HEK293 (cell line): ENCODE measurements around the gene IVNS1ABP.

Experiments
- CTCF ChIA-PET: fragments of 350-600 bp; formaldehyde crosslinking; extraction: SDS; loops from one replicate; lab custom pipeline; 2021; ENCODE audit warnings: antibody characterized with exemption; lab: Yijun Ruan, JAX
- POLR2A ChIA-PET: fragments of 300-600 bp; formaldehyde crosslinking; extraction: SDS; loops from one replicate; lab custom pipeline; 2020; ENCODE audit warnings: antibody characterized with exemption, inconsistent platforms; lab: Yijun Ruan, JAX
- H3K27ac ChIP-seq: fragments of 200-500 bp; sonication (Bioruptor generic); 2 replicates; pipeline ENCODE4 v1.5.1; 2014; ENCODE audit warnings: low read depth, low read length, control low read depth, inconsistent platforms; ENCODE audit errors: extremely low read depth
- H3K36me3 ChIP-seq, 2 experiments: fragments of 200-500 bp in 1 of 2; sonication (Bioruptor generic) in 1 of 2; 1 replicate in 1 of 2; 2 replicates in 1 of 2; pipeline ENCODE4 v1.5.1; 2014 to 2017; ENCODE audit warnings: inconsistent platforms in 2 of 2, low read length in 2 of 2; ENCODE audit not compliant: control insufficient read depth in 2 of 2, insufficient read depth in 1 of 2
- H3K4me1 ChIP-seq: fragments of 200-500 bp; sonication (Bioruptor generic); 2 replicates; pipeline ENCODE4 v1.5.1; 2014; ENCODE audit warnings: mild to moderate bottlenecking, low read length, inconsistent platforms; ENCODE audit not compliant: control insufficient read depth, insufficient read depth
- H3K4me3 ChIP-seq: 2 replicates; pipeline ENCODE4 v1.5.1; 2011; ENCODE audit warnings: low read depth, mild to moderate bottlenecking, control low read depth, low read length, moderate library complexity
- H3K9me3 ChIP-seq: fragments of 200-500 bp; sonication (Bioruptor generic); 2 replicates; pipeline ENCODE4 v1.5.1; 2014; ENCODE audit warnings: low read depth, low read length, inconsistent platforms; ENCODE audit not compliant: control insufficient read depth, insufficient read depth
- EGR2 ChIP-seq: fragments of 450-650 bp; formaldehyde crosslinking; IDR thresholded peaks from 2 replicates; pipeline ENCODE4 v1.5.1; 2016; ENCODE audit warnings: low read depth, missing biosample characterization, missing genetic modification characterization
- KLF1 ChIP-seq: fragments of 450-650 bp; formaldehyde crosslinking; IDR thresholded peaks from 2 replicates; pipeline ENCODE4 v1.5.1; 2016; ENCODE audit warnings: missing biosample characterization, missing genetic modification characterization
- PRDM2 ChIP-seq: fragments of 450-650 bp; formaldehyde crosslinking; IDR thresholded peaks from 2 replicates; pipeline ENCODE4 v1.5.1; 2016; ENCODE audit warnings: missing biosample characterization, missing genetic modification characterization, borderline replicate concordance
- TRIM28 ChIP-seq: IDR thresholded peaks from 2 replicates; pipeline ENCODE4 v1.6.1; 2011; ENCODE audit warnings: low read length, control low read depth, borderline replicate concordance
- WT1 ChIP-seq: fragments of 450-650 bp; formaldehyde crosslinking; IDR thresholded peaks from 2 replicates; pipeline ENCODE4 v1.5.1; 2016; ENCODE audit warnings: missing biosample characterization, missing genetic modification characterization
- ZBTB8A ChIP-seq: fragments of 450-650 bp; formaldehyde crosslinking; IDR thresholded peaks from 2 replicates; pipeline ENCODE4 v1.5.1; 2016; ENCODE audit warnings: missing biosample characterization, missing genetic modification characterization
- ZNF140 ChIP-seq: fragments of 450-650 bp; formaldehyde crosslinking; IDR thresholded peaks from 2 replicates; pipeline ENCODE4 v1.5.1; 2016; ENCODE audit warnings: missing biosample characterization, missing genetic modification characterization
- ZNF394 ChIP-seq: fragments of 450-650 bp; formaldehyde crosslinking; IDR thresholded peaks from 2 replicates; pipeline ENCODE4 v1.5.1; 2016; ENCODE audit warnings: missing biosample characterization, missing genetic modification characterization, mild to moderate bottlenecking, moderate library complexity, borderline replicate concordance
- ZNF610 ChIP-seq: fragments of 450-650 bp; formaldehyde crosslinking; IDR thresholded peaks from 2 replicates; pipeline ENCODE4 v1.5.1; 2016; ENCODE audit warnings: missing biosample characterization, missing genetic modification characterization, borderline replicate concordance
- ZNF624 ChIP-seq: fragments of 450-650 bp; formaldehyde crosslinking; IDR thresholded peaks from 2 replicates; pipeline ENCODE4 v1.5.1; 2017; ENCODE audit warnings: missing biosample characterization, missing genetic modification characterization
- ZNF707 ChIP-seq: fragments of 450-650 bp; formaldehyde crosslinking; IDR thresholded peaks from 2 replicates; pipeline ENCODE4 v1.5.1; 2016; ENCODE audit warnings: missing biosample characterization, missing genetic modification characterization
- ZNF830 ChIP-seq: fragments of 450-650 bp; IDR thresholded peaks from 2 replicates; pipeline ENCODE4 v1.5.0; 2018; ENCODE audit warnings: missing biosample characterization, missing genetic modification characterization, low read depth, mild to moderate bottlenecking, moderate library complexity
- TF ChIP-seq, protein P1 (sequence below): fragments of 450-650 bp; formaldehyde crosslinking; IDR thresholded peaks from 2 replicates; pipeline ENCODE4 v1.5.1; 2016; ENCODE audit warnings: missing biosample characterization, missing genetic modification characterization, borderline replicate concordance
- TF ChIP-seq, protein P2 (sequence below): fragments of 450-650 bp; formaldehyde crosslinking; conservative IDR thresholded peaks from 2 replicates; pipeline ENCODE4 v1.5.1; 2016; ENCODE audit warnings: low read depth, missing biosample characterization, missing genetic modification characterization

Gene IVNS1ABP

DNA sequence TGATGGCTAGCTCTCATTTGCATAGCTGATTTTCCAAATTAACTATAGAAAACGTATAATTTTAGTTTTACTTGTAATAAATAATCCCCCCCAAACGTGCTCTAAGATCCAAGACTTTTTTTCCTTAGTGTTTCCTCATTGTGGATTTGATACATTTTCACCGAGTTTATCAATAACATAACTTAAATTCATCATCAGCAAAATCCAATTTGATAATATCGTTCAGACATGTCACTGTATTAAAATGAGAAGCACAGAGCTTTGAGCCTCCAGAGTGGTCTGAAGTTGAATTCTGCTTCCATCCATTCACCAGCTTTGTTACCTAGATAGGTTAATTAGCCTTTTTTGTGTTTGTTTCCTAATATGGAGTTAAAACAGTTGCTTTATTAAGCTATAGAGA is 51.7 kb downstream of the IVNS1ABP start (continued):
- TF ChIP-seq PRDM2 (tag by site-specific recombination) = no peak
- no peak for TF ChIP-seq EGR2
- no peak for TF ChIP-seq ZNF624 (tag by site-specific recombination)
- no peak for TF ChIP-seq ZBTB8A
- TF ChIP-seq KLF1 (tag by site-specific recombination) = no peak
- TF ChIP-seq ZNF394 (tag by site-specific recombination) = no peak

DNA sequence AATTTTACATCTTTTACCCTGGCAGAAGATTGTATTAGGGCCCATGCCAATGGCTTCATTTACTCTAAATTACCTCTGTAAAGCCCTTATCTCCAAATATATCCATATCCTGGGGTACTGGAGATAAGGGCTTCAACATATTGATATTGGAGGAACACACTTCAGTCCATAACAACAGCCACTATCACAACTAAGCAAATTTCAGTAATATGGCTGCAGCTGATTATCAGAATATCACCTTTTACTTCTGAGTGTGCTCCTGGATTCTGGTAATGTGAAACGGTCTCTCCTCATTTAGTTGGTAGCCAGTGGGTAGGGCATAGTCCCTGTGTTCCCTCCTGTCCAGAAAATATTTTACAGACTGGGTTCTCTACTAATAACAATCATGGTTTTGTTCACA is 53.3 kb downstream of the IVNS1ABP start:
- Histone ChIP-seq H3K36me3 (no peaks in the 10 kb centered on the region), H3K4me3 (no peak overlapping the region), H3K9me3 (no peaks in the 10 kb centered on the region), H3K27ac (no peak overlapping the region), H3K4me1 (no peaks in the 10 kb centered on the region)
- ChIA-PET POLR2A (no interaction called here), CTCF (no interaction called here)
- TF ChIP-seq, protein P1, sequence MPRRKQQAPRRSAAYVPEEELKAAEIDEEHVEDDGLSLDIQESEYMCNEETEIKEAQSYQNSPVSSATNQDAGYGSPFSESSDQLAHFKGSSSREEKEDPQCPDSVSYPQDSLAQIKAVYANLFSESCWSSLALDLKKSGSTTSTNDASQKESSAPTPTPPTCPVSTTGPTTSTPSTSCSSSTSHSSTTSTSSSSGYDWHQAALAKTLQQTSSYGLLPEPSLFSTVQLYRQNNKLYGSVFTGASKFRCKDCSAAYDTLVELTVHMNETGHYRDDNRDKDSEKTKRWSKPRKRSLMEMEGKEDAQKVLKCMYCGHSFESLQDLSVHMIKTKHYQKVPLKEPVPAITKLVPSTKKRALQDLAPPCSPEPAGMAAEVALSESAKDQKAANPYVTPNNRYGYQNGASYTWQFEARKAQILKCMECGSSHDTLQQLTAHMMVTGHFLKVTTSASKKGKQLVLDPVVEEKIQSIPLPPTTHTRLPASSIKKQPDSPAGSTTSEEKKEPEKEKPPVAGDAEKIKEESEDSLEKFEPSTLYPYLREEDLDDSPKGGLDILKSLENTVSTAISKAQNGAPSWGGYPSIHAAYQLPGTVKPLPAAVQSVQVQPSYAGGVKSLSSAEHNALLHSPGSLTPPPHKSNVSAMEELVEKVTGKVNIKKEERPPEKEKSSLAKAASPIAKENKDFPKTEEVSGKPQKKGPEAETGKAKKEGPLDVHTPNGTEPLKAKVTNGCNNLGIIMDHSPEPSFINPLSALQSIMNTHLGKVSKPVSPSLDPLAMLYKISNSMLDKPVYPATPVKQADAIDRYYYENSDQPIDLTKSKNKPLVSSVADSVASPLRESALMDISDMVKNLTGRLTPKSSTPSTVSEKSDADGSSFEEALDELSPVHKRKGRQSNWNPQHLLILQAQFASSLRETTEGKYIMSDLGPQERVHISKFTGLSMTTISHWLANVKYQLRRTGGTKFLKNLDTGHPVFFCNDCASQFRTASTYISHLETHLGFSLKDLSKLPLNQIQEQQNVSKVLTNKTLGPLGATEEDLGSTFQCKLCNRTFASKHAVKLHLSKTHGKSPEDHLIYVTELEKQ (tag by site-specific recombination) = no peak
- TF ChIP-seq TRIM28 (peak; percentile 42; the same call in 1 of the 2 replicates), WT1 (tag by site-specific recombination) (no peak), ZNF707 (no peak), ZNF140 (no peak), ZNF830 (tag by site-specific recombination) (no peak), ZNF610 (tag by site-specific recombination) (no peak)
- TF ChIP-seq, protein P2, sequence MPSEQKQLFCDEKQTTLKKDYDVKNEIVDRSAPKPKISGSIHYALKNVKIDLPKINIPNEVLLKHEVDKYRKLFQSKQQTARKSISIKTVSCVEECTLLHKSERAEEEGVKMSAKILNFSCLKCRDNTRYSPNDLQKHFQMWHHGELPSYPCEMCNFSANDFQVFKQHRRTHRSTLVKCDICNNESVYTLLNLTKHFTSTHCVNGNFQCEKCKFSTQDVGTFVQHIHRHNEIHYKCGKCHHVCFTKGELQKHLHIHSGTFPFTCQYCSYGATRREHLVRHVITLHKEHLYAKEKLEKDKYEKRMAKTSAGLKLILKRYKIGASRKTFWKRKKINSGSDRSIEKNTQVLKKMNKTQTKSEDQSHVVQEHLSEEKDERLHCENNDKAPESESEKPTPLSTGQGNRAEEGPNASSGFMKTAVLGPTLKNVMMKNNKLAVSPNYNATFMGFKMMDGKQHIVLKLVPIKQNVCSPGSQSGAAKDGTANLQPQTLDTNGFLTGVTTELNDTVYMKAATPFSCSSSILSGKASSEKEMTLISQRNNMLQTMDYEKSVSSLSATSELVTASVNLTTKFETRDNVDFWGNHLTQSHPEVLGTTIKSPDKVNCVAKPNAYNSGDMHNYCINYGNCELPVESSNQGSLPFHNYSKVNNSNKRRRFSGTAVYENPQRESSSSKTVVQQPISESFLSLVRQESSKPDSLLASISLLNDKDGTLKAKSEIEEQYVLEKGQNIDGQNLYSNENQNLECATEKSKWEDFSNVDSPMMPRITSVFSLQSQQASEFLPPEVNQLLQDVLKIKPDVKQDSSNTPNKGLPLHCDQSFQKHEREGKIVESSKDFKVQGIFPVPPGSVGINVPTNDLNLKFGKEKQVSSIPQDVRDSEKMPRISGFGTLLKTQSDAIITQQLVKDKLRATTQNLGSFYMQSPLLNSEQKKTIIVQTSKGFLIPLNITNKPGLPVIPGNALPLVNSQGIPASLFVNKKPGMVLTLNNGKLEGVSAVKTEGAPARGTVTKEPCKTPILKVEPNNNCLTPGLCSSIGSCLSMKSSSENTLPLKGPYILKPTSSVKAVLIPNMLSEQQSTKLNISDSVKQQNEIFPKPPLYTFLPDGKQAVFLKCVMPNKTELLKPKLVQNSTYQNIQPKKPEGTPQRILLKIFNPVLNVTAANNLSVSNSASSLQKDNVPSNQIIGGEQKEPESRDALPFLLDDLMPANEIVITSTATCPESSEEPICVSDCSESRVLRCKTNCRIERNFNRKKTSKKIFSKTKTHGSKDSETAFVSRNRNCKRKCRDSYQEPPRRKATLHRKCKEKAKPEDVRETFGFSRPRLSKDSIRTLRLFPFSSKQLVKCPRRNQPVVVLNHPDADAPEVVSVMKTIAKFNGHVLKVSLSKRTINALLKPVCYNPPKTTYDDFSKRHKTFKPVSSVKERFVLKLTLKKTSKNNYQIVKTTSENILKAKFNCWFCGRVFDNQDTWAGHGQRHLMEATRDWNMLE (tag by site-specific recombination) = no peak
